Endodermal cell (in vitro differentiated cells): ENCODE measurements around the gene RUNX1. TPM values are rescaled to one million over a fixed set of nuclear protein-coding genes. Genes with fewer than 3 reads are reported as not detected.

ENCODE experiments used
- DNase-seq: peaks from one replicate; pipeline ENCODE4 v3.0.0-alpha.2; 2017
- H3K27ac ChIP-seq: 2 replicates; pipeline ENCODE4 v1.5.1; 2013; ENCODE audit warnings: mild to moderate bottlenecking, low read depth, low read length, moderate library complexity
- H3K27me3 ChIP-seq: 2 replicates; pipeline ENCODE4 v1.6.1; 2013; ENCODE audit warnings: mild to moderate bottlenecking, low read length, moderate library complexity; ENCODE audit not compliant: insufficient read depth, control insufficient read depth, poor library complexity, severe bottlenecking
- H3K36me3 ChIP-seq: 2 replicates; pipeline ENCODE4 v1.7.0; 2013; ENCODE audit warnings: mild to moderate bottlenecking, low read length, moderate library complexity; ENCODE audit not compliant: control insufficient read depth, insufficient read depth
- H3K4me1 ChIP-seq: one replicate; pipeline ENCODE4 v1.7.0; 2013; ENCODE audit warnings: low read length; ENCODE audit not compliant: control insufficient read depth, insufficient read depth
- H3K4me3 ChIP-seq: 2 replicates; pipeline ENCODE4 v1.5.1; 2013; ENCODE audit warnings: mild to moderate bottlenecking, low read length, moderate library complexity
- H3K9ac ChIP-seq: 2 replicates; pipeline ENCODE4 v1.6.1; 2013; ENCODE audit warnings: mild to moderate bottlenecking, low read length, moderate library complexity; ENCODE audit not compliant: poor library complexity, severe bottlenecking; ENCODE audit errors: extremely low read depth
- H3K9me3 ChIP-seq: 2 replicates; pipeline ENCODE4 v1.6.1; 2013; ENCODE audit warnings: mild to moderate bottlenecking, low read length, moderate library complexity; ENCODE audit not compliant: control insufficient read depth
- H3K27ac Mint-ChIP-seq: 2 replicates; pipeline ENCODE4 v1.8.0; 2020; ENCODE audit warnings: mixed read lengths
- H3K27me3 Mint-ChIP-seq: 2 replicates; pipeline ENCODE4 v1.8.0; 2021; ENCODE audit warnings: mild to moderate bottlenecking, mixed read lengths; ENCODE audit not compliant: insufficient read depth
- H3K36me3 Mint-ChIP-seq: 2 replicates; pipeline ENCODE4 v1.8.0; 2020; ENCODE audit warnings: low read depth, mixed read lengths
- H3K4me1 Mint-ChIP-seq: 2 replicates; pipeline ENCODE4 v1.8.0; 2020; ENCODE audit warnings: mixed read lengths
- H3K4me3 Mint-ChIP-seq: 2 replicates; pipeline ENCODE4 v1.8.0; 2020; ENCODE audit warnings: mild to moderate bottlenecking, moderate library complexity, mixed read lengths
- H3K9me3 Mint-ChIP-seq: 2 replicates; pipeline ENCODE4 v1.8.0; 2020; ENCODE audit warnings: mild to moderate bottlenecking, mixed read lengths
- CTCF ChIP-seq: fragments of 200-600 bp; sonication (generic); conservative IDR thresholded peaks from 2 replicates; pipeline ENCODE4 v1.5.0; 2021; ENCODE audit warnings: antibody characterized with exemption, mild to moderate bottlenecking
- WGBS, 2 experiments: methylation state at CpG; one replicate each; pipeline versions ENCODE4 v1.1.5 to v1.1.7; 2013; ENCODE audit warnings: missing lambda C conversion rate in 2 of 2, mixed read lengths in 1 of 2; ENCODE audit not compliant: insufficient coverage in 1 of 2, insufficient read length in 1 of 2; 5-methylcytosine and 5-hydroxymethylcytosine counted together
- total RNA-seq, 2 donors: library from RNA; stranded (reverse); fragmentation: NEBNext Ultra II Directional in 1 of 2; extraction: Animal tissue kit (Norgen Biotek cat#: 25700) in 1 of 2; gene quantifications; 2 replicates in 1 of 2; 3 replicates in 1 of 2; pipeline ENCODE4 v1.2.1, GENCODE V29; 2021

Gene RUNX1
- total RNA-seq, 2 donors from 2014 or later: 0.31 to 2.8 TPM

GRCh38 chr21:34945288-34945687 is 103.8 kb downstream of the RUNX1 start:
- TF ChIP-seq CTCF: no peak
- Histone ChIP-seq H3K9ac (no peak overlapping the region), H3K36me3 (no peaks in the 10 kb centered on the region), H3K27me3 (peaks cover 5% of the 10 kb centered on the region), H3K4me3 (no peak overlapping the region), H3K9me3 (no peaks in the 10 kb centered on the region), H3K4me1 (no peaks in the 10 kb centered on the region), H3K27ac (no peak overlapping the region)
- no peak for DNase-seq
- no peak overlapping the region for H3K27ac Mint-ChIP-seq
- no peak overlapping the region for H3K4me3 Mint-ChIP-seq
- H3K4me1 Mint-ChIP-seq: peaks cover 8% of the 10 kb centered on the region
- no peaks in the 10 kb centered on the region for H3K36me3 Mint-ChIP-seq
- H3K9me3 Mint-ChIP-seq: no peaks in the 10 kb centered on the region
- H3K27me3 Mint-ChIP-seq: no peaks in the 10 kb centered on the region
- WGBS, 2 experiments: 85 to 94% methylated on average over 3 of the region's 3 CpGs

- Histone ChIP-seq H3K4me3 (no peak overlapping the region), H3K9me3 (no peaks in the 10 kb centered on the region), H3K9ac (no peak overlapping the region), H3K4me1 (no peaks in the 10 kb centered on the region), H3K27me3 (peaks cover 5% of the 10 kb centered on the region), H3K36me3 (no peaks in the 10 kb centered on the region), H3K27ac (no peak overlapping the region)
- Mint-ChIP-seq H3K27ac (no peak overlapping the region), H3K36me3 (no peaks in the 10 kb centered on the region), H3K4me1 (peaks cover 8% of the 10 kb centered on the region), H3K27me3 (no peaks in the 10 kb centered on the region), H3K4me3 (no peak overlapping the region), H3K9me3 (no peaks in the 10 kb centered on the region)
- no peak for TF ChIP-seq CTCF
- DNase-seq: no peak
- 91 to 95% methylated on average over 3 to 4 of the region's 4 CpGs for WGBS, 2 experiments
These were observed 104.9 kb downstream of the RUNX1 start for GRCh38 chr21:34944015-34944755.

DNA sequence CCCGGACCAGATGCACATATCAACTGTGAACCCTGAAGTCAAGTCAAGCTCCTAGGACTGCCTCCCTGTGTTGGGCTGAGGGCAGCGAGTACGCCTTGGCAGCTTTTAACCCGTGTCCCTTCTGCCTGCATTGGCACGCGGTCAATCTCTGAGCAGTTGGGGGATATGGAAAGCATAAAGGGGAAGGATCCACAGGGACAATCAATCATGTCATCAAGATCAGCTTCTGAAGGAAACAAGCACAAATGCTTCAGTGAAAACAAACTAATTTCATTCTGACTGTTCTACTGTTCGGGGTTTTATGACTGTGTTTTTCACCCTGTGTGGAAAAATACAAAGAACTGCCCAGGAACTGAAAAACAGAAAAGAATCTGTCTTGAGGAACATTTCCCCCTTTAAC is 106.2 kb downstream of the RUNX1 start:
- H3K4me3 Mint-ChIP-seq: no peak overlapping the region
- 96% methylated on average over 4 to 7 of the region's 7 CpGs for WGBS, 2 experiments
- H3K27ac Mint-ChIP-seq: no peak overlapping the region
- Histone ChIP-seq H3K4me3 (no peak overlapping the region), H3K4me1 (no peaks in the 10 kb centered on the region), H3K27me3 (peaks cover 5% of the 10 kb centered on the region), H3K9me3 (no peaks in the 10 kb centered on the region), H3K9ac (no peak overlapping the region), H3K27ac (no peak overlapping the region), H3K36me3 (no peaks in the 10 kb centered on the region)
- no peaks in the 10 kb centered on the region for H3K27me3 Mint-ChIP-seq
- no peaks in the 10 kb centered on the region for H3K36me3 Mint-ChIP-seq
- no peak for DNase-seq
- H3K9me3 Mint-ChIP-seq: no peaks in the 10 kb centered on the region
- peaks cover 10% of the 10 kb centered on the region for H3K4me1 Mint-ChIP-seq
- no peak for TF ChIP-seq CTCF
